ENCODE measurements around the gene GRM7. TPM values are rescaled to one million over a fixed set of nuclear protein-coding genes. Genes with fewer than 3 reads are reported as not detected.

The GRM7 gene
- total and polyA plus RNA-seq, 2 of the 4 experiments (the other 2 are of a cell fraction) = not detected

GRCh38 chr3:7713724-7714123, 852.8 kb downstream of the GRM7 start:
- TF ChIP-seq RCOR1 (IDR thresholded peaks at IDR 0.05; ENCODE audit: insufficient replicate concordance, low read length) = no peak
- no peak for TF ChIP-seq CEBPB (IDR thresholded peaks at IDR 0.05; ENCODE audit: low read depth, low read length)
- no peak for TF ChIP-seq ELK1 (IDR thresholded peaks at IDR 0.05; ENCODE audit: borderline replicate concordance, low read depth, low read length)
- TF ChIP-seq NFE2L2 (IDR thresholded peaks at IDR 0.05; ENCODE audit: low read depth, low read length) = no peak
- TF ChIP-seq FOS (IDR thresholded peaks at IDR 0.05; ENCODE audit: low read depth, low read length) = no peak
- no peak for TF ChIP-seq USF2 (IDR thresholded peaks at IDR 0.05; ENCODE audit: low read depth, low read length)
- no peaks in the 10 kb centered on the region for H4K20me1 ChIP-seq (ENCODE audit: insufficient read depth, low read length)

More at GRCh38 chr3:7713724-7714123, 852.8 kb downstream of the GRM7 start:
- no peak for ATAC-seq (ENCODE audit: low read depth)
- no peaks in the 10 kb centered on the region for H3K79me1 ChIP-seq (ENCODE audit: low read depth in 1 of 2, low read length in 2 of 2)
- in situ Hi-C loops (cut with MboI; ENCODE audit: low sequenced_read_pairs) = no loop called here
- WGBS, 2 experiments (ENCODE audit: extremely low coverage in 2 of 2, insufficient read length in 1 of 2) = no CpG with 5 or more reads among the region's 2 CpGs
- dilution Hi-C loops (cut with HindIII; ENCODE audit: low sequenced_read_pairs, unreplicated experiment) = no loop called here
- POLR2A ChIA-PET (ENCODE audit: unreplicated experiment) = no interaction called here
- no peak overlapping the region for H4K5ac ChIP-seq (ENCODE audit: low read depth, low read length)
- no peak overlapping the region for H2BK15ac ChIP-seq (ENCODE audit: low read depth, low read length)
- BruUV-seq (replicated peaks) = no TSS peak
- H3K4me3 ChIP-seq (ENCODE audit: insufficient read depth, low read depth, low read length) = no peak overlapping the region
- no peak overlapping the region for H2BK20ac ChIP-seq (ENCODE audit: low read depth, low read length)
- no peak overlapping the region for H3K14ac ChIP-seq (replicated peaks; ENCODE audit: low read depth, low read length)
- H2BK120ac ChIP-seq (ENCODE audit: low read depth, low read length) = no peak overlapping the region
- no peaks in the 10 kb centered on the region for H3K27me3 ChIP-seq (ENCODE audit: control insufficient read depth, insufficient read depth, low read length)
- H3K27ac ChIP-seq (ENCODE audit: insufficient read depth, low read length) = no peak overlapping the region
- no peak overlapping the region for H3K4ac ChIP-seq (ENCODE audit: low read depth, low read length)
- peaks cover 26% of the 10 kb centered on the region for H3K9me3 ChIP-seq (ENCODE audit: control insufficient read depth, insufficient read depth, low read length)
- no peak overlapping the region for H2AFZ ChIP-seq (replicated peaks; ENCODE audit: low read length, poor library complexity)
- CTCF ChIA-PET = no interaction called here
- H4K91ac ChIP-seq (ENCODE audit: insufficient read depth, low read depth, low read length) = no peak overlapping the region
- H3K9ac ChIP-seq (ENCODE audit: low read depth, low read length) = no peak overlapping the region
- no peak overlapping the region for H2AK5ac ChIP-seq (ENCODE audit: low read depth, low read length)
- no peak overlapping the region for H3K18ac ChIP-seq (ENCODE audit: low read depth, low read length)
- H4K8ac ChIP-seq (ENCODE audit: low read depth in 2 of 2, low read length in 2 of 2) = no peak overlapping the region
- H2BK5ac ChIP-seq (ENCODE audit: low read depth, low read length, poor library complexity, severe bottlenecking) = no peak overlapping the region
- intact Hi-C loops (cut with micrococcal nuclease) = no loop called here
- no peak overlapping the region for H2AK9ac ChIP-seq (replicated peaks; ENCODE audit: low read depth, low read length, poor library complexity)
- no peak overlapping the region for H3K4me2 ChIP-seq (ENCODE audit: low read depth, low read length)
- no peak for DNase-seq
- H3K23ac ChIP-seq (ENCODE audit: low read depth, low read length) = no peak overlapping the region
- no peaks in the 10 kb centered on the region for H3K9me1 ChIP-seq (ENCODE audit: insufficient read depth, low read length)
- no peaks in the 10 kb centered on the region for H3K36me3 ChIP-seq (ENCODE audit: control insufficient read depth, insufficient read depth, low read length)
- no peak overlapping the region for H3K56ac ChIP-seq (ENCODE audit: extremely low read depth, insufficient read depth, low read length)
- H3K4me1 ChIP-seq (ENCODE audit: control insufficient read depth, insufficient read depth, low read length) = no peaks in the 10 kb centered on the region

All from IMR-90 (cell line).